ENCODE results near the gene PRKAR1B.

Gene PRKAR1B

GRCh38 chr7:589781-590575, 137.1 kb downstream of the PRKAR1B start:
- no peak for DNase-seq (ENCODE audit: low read depth, low spot score)

DNA sequence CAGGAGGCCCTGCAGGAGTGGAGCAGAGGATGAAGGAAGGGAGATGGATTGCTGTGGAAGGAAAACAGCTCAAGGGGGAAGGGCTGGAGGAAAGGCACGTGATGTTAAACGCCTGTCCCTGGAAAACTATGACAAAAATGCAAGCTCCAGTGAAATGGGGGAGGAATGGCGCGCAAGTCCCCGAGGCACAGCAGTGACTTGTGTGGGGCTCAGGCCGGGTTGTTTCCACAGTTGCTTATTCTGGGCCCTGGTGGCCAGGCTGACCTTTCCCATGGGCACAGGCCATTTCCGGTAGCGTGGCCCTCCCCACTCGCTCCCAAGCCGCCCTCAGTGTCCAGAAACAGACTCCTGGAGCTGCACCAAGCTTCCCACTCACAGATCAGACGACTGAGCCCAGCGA, 139.3 kb downstream of the PRKAR1B start:
- no peak for DNase-seq (ENCODE audit: low read depth, low spot score)

DNA sequence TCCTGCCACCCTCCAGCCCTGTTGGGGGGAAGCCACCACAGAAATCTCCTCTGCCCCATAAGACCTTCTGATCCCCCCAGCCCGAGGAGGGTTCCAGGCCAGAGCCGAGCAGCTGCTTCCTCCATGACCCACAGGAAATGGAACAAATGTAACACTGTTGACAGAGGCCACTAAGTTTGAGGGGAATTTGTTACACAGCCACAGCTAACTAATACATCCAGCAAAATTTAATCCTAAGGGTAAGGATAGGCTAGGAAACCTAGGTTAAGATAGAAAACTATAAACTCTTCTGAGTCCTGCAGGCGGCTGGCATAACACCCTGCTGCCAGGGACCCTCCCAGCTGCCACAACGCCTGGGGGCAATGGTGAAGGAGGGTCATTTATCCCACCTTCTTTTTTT, 140.6 kb downstream of the PRKAR1B start:
- DNase-seq (ENCODE audit: low read depth, low spot score) = no peak

- no peak for DNase-seq (ENCODE audit: low read depth, low spot score)
These were observed 141.2 kb downstream of the PRKAR1B start for GRCh38 chr7:585873-586272.

- no peak for DNase-seq (ENCODE audit: low read depth, low spot score)
These were observed 141.8 kb downstream of the PRKAR1B start for GRCh38 chr7:585229-585711.

DNA sequence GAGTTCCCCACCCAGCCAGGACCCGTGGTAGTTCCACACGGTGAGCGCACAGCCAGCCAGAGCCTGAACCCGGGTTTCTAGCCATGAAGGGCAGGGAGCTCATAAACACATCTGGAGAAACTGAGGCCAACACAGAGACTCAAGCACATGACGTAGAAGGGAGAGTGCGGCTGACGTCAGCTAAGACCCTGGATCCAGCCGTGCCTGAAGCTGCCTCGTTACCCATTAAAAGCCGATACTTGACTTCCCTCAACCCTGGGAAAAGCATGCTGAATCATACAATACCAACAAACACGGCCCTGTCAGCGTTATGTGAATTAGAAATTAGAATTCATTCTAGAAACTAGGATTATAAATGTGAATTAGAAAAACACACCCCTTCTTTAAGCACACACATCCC, 142.3 kb downstream of the PRKAR1B start:
- DNase-seq (ENCODE audit: low read depth, low spot score) = no peak

GRCh38 chr7:584122-584465, 143.0 kb downstream of the PRKAR1B start:
- no peak for DNase-seq (ENCODE audit: low read depth, low spot score)

DNA sequence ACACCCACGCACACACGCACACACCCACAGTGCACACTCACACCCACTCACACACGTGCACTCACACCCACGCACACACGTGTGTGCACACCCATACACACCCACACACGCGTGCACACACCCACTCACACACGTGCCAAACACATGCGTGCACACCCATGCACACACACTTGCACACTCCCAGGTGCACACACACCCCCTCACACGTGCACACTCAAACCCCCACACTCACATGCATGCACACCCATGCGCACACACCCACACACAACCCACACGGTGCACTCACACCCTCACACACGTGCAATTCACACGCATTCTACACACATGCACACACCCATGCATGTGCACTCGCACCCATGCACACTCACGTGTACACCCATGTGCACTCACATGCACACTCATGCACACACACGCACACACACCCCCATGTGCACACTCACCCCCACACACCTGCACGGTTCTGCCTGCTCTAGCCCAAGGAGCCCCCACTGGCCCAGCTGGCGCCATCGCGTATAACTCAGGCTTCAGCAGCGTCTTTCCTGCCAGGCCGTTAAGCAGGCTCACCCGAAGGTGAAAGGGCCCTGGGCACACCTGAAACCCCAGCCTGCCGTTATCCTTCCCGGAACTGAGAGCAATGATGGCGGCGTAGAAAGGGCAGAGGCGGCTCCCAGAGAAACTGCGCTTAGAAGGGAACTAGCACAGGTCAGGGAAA, 143.5 kb downstream of the PRKAR1B start:
- no peak for DNase-seq (ENCODE audit: low read depth, low spot score)

DNA sequence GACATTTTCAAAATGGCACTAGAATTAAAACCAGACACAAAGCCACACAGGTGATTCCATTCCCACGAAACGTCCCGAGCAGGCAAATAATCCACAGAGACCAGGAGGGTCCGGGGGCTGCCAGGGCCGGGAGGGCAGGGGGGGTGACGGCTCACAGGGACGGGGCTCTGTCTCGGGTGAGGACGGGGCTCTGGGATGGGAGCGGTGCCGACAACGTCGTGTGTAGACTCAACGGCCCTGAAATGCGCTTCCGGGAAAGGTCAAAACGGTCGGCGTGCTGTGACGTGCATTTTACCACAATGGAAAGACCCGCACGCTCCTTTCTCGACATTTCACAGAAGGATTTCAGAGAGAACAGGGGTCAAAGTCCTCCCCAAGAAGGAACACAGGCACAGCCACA, 144.2 kb downstream of the PRKAR1B start:
- DNase-seq (ENCODE audit: low read depth, low spot score) = no peak

DNA sequence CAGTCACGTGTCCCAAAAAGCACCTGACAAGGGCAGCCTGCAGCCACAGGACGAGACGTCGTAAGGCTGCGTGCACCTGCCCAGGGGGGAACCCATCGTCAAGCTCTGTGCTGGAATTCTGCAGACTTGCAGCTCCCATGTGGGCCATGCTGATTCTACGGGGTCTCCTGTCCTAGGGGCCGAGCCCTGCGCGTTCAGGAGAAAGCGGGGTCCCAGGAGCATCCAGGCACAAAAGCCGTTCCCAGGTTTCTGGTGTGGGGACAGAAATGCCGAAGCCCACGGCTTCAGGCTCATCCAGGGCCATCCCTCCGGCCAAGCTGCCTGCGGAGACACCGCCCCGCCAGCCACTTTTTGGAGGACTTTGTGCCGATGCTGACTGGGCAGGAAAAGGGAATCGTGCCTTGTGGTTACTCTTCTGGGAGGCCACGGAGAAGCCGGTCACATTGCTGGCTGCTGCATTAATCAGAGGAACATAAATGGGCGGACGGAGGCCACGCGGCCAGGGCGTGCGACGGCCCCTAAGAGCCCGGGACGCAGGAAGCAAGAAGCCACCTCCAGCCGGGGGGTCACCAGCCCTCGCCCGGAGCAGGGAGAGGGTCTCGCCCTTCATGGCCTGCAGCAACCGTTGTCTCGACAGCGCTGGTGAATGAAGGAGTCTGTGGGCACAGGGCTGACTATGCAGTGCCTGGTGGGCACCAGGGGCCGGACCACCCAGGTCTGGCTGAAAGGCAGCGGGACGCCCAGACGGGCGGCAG, 144.8 kb downstream of the PRKAR1B start:
- DNase-seq (ENCODE audit: low read depth, low spot score) = no peak

DNA sequence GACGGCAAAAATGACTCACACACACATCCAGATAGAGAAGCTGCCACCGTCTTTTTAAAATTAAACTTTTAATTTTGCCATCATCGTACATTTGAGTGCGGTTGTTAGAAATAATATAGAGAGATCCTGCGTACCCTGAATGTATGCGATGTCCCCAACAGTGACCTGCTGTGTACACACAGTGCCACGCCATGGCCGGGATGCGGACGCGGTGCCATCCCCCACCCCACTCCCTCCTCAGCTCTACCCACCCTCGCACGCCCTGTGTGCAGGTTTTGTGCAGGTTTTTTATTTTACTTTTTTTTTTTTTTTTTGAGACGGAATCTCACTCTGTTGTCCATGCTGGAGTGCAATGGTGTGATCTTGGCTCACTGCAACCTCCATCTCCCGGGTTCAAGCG, 148.7 kb downstream of the PRKAR1B start:
- no peak for DNase-seq (ENCODE audit: low read depth, low spot score)

- no peak for DNase-seq (ENCODE audit: low read depth, low spot score)
These were observed 149.2 kb downstream of the PRKAR1B start for GRCh38 chr7:577741-578370.

- no peak for DNase-seq (ENCODE audit: low read depth, low spot score)
These were observed 149.8 kb downstream of the PRKAR1B start for GRCh38 chr7:577278-577665.

DNA sequence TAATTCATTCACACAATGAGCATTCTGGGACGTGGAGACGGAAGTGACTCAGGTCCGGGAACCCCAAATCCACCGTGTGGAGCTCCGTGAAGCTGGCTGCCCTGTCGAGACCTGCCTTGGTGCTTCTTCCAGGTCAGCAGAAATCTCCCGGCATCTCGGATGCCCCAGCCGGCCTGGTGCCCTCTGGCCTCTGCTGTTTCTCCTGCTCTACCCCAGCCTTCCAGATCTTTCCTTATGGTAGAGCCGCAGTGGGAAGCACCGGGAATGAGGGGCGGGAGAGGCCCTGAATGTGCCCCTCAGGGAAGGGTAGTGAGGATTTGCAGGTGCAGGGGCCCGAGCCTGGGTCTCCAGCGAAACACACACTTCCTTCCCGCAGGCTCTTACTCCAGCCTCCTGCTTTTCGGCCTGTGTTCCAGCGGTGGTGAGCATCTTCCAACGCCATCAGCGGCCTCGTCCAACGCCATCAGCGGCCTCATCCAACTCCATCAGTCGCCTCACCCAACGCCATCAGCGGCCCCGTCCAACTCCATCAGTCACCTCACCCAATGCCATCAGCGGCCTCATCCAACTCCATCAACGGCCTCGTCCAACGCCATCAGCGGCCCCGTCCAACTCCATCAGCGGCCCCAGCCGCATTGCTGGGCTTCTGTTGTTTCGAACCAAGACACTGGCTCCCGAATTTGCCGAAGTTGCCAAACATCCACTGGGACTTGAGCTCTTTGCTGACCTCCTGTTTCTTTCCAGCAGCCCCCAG, 150.4 kb downstream of the PRKAR1B start:
- DNase-seq (ENCODE audit: low read depth, low spot score) = no peak

DNA sequence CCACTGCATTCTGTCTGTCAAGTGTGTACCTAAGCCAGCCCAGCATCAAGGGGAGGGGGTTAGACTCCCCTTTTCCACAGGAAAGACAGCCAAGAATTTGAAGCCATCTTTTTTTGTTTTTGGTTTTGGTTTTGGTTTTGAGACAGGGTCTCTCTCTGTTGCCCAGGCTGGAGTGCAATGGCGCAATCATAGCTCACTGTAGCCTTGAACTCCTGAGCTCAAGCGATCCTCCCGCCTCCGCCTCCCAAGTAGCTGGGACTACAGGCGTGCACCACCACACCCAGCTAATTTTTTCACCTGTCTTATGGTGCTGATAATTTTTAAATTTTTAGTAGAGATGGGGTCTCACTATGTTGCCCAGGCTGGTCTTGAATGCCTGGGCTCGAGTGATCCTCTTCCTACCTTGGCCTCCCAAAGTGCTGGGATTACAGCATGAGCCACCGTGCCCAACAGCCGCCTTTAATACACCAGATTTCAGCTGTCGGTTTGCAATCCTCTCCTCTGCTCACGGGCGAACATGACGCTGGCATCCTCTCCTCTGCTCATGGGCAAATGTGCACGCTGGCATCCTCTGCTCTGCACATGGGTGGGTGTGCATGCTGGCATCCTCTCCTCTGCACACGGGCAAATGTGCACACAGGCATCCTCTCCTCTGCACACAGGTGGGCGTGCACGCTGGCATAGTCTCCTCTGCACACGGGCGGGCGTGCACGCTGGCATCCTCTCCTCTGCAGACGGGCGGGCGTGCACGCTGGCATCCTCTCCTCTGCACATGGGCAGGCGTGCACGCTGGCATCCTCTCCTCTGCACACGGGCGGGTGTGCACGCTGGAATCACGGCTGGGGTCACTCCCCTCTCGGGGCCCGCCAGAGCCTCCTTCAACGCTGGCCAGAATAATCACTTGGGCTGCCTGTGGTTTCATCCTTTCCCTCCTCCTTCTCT, 151.4 kb downstream of the PRKAR1B start:
- DNase-seq (ENCODE audit: low read depth, low spot score) = no peak

GRCh38 chr7:574661-575395, 152.3 kb downstream of the PRKAR1B start:
- DNase-seq (ENCODE audit: low read depth, low spot score) = no peak

DNA sequence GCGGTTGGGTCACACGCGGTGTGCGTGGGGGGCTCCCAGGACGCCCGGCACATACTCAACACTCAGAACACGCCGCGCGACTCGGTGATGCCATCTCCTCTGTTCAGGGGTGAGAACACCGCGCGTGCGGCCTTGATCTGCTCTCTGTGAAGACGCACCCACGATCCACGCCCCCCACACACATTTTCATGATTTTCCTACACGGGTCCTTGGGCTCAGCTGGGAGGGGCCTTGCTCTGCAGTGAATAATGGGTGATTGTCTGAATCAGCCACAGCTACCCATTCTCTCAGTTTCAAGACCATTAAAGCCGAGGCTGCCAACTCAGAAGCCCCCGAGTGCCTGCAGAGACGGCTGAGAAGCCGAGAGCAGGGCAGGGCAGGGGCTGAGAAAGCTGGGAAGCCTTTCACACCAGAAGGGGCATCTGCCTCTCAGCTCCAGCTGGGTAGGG, 153.1 kb downstream of the PRKAR1B start:
- DNase-seq (ENCODE audit: low read depth, low spot score) = no peak

DNA sequence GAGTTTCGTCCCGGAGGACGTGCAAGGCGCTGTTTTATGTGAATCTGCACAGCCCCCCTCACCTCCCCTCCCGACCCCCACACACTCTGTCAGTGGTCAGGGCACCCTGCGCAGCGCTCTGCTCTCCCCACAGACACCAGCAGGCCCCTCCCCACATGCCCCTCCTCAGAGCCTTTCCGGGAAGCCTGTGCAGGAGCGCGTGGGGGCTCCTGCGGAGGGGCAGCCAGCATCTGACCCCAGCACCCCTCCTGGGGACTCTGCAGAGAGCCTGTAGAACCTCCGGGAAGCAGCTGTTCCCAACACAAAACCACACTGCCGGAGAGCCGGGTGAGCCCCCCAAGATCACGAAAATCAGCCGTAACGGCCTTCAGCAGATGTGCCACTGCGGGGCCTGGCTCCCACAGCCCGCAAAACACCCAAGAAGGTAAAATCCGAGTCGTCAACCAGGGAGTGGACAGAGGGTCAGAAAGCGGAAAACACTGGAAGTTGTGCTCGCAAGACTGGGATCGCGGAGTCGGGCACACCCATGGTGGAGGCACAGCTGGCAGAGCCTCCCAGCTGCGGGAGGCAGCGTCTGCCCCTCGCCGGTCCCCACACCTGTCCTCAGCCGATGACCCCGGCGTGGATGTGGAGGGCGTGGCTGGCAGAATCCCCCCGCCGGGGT, 153.7 kb downstream of the PRKAR1B start:
- no peak for DNase-seq (ENCODE audit: low read depth, low spot score)
